ENCODE results near the gene RAD51B. TPM values are rescaled to one million over a fixed set of nuclear protein-coding genes. Genes with fewer than 3 reads are reported as not detected.

The RAD51B gene
- total RNA-seq, 1 experiment from 2014 or later = 14.2 TPM

GRCh38 chr14:68230202-68230949, 410.8 kb downstream of the RAD51B start:
- Mint-ChIP-seq H3K4me3 (no peak overlapping the region), H3K27me3 (ENCODE audit: low read depth) (no peaks in the 10 kb centered on the region), H3K9me3 (peaks cover 5% of the 10 kb centered on the region; the same call in 1 of the 2 replicates), H3K4me1 (no peaks in the 10 kb centered on the region), H3K36me3 (peaks cover 3% of the 10 kb centered on the region; the same call in 1 of the 2 replicates), H3K27ac (peak overlapping the region; percentile 62)
- CTCF ChIA-PET = interaction anchor here (1.0 kb wide), 1 partner anchor 20 kb away, joined by 3 read pairs; no protein-coding TSS in a partner anchor
- POLR2A ChIA-PET = interaction anchor here (1.4 kb wide), 1 partner anchor 16 kb away, joined by 3 read pairs; no protein-coding TSS in a partner anchor
- no peak for ATAC-seq
- no peak for DNase-seq (ENCODE audit: low spot score)
- no peak for TF ChIP-seq ZBTB21 (CRISPR knock-in tag; IDR thresholded peaks at IDR 0.05; ENCODE audit: borderline replicate concordance)
- no peak for TF ChIP-seq E2F1 (CRISPR knock-in tag; IDR thresholded peaks at IDR 0.05)
- no peak for TF ChIP-seq ZSCAN18 (CRISPR knock-in tag; IDR thresholded peaks at IDR 0.05)
- no peak for TF ChIP-seq ERG (CRISPR knock-in tag; IDR thresholded peaks at IDR 0.05)
- TF ChIP-seq NFE2L1 (CRISPR knock-in tag; IDR thresholded peaks at IDR 0.05) = no peak
- TF ChIP-seq IRF1 (CRISPR knock-in tag; IDR thresholded peaks at IDR 0.05) = no peak
- TF ChIP-seq TEAD4 (CRISPR knock-in tag; IDR thresholded peaks at IDR 0.05) = no peak
- no peak for TF ChIP-seq ZNF263 (CRISPR knock-in tag; IDR thresholded peaks at IDR 0.05; ENCODE audit: low read depth)
- no peak for TF ChIP-seq FOXJ3 (CRISPR knock-in tag; IDR thresholded peaks at IDR 0.05; ENCODE audit: borderline replicate concordance)
- TF ChIP-seq ARID4B (CRISPR knock-in tag; IDR thresholded peaks at IDR 0.05; ENCODE audit: borderline replicate concordance) = no peak

GRCh38 chr14:68230950-68231717, 411.6 kb downstream of the RAD51B start:
- POLR2A ChIA-PET = interaction anchor here (1.4 kb wide), 1 partner anchor 15 kb away, joined by 3 read pairs; no protein-coding TSS in a partner anchor
- Mint-ChIP-seq H3K4me1 (no peaks in the 10 kb centered on the region), H3K27ac (peak overlapping the region; percentile 62), H3K27me3 (ENCODE audit: low read depth) (no peaks in the 10 kb centered on the region), H3K36me3 (peaks cover 3% of the 10 kb centered on the region; the same call in 1 of the 2 replicates), H3K4me3 (no peak overlapping the region), H3K9me3 (peaks cover 8% of the 10 kb centered on the region; the same call in 1 of the 2 replicates)
- TF ChIP-seq ZNF232 (CRISPR knock-in tag; IDR thresholded peaks at IDR 0.05) (no peak), ZBTB21 (CRISPR knock-in tag; IDR thresholded peaks at IDR 0.05; ENCODE audit: borderline replicate concordance) (no peak), GTF2I (CRISPR knock-in tag; conservative IDR thresholded peaks at IDR 0.05) (no peak)
- ATAC-seq (no peak; the same call in 1 of the 2 replicates), DNase-seq (ENCODE audit: low spot score) (no peak)
- CTCF ChIA-PET = interaction anchor here (1.0 kb wide), 1 partner anchor 20 kb away, joined by 3 read pairs; no protein-coding TSS in a partner anchor
